H1 (cell line): Measurements from ENCODE around the gene KCNK4. TPM values are rescaled to one million over a fixed set of nuclear protein-coding genes. Genes with fewer than 3 reads are reported as not detected.

Source experiments
- CTCF ChIA-PET: fragments of 300-600 bp; sonication (Branson Sonifier 250); formaldehyde crosslinking; loops from one replicate; lab custom pipeline; 2021; ENCODE audit not compliant: partially characterized antibody; lab: Charles Lee
- POLR2A ChIA-PET: fragments of 300-600 bp; sonication (Branson Sonifier 250); formaldehyde crosslinking; loops from one replicate; lab custom pipeline; 2021; ENCODE audit warnings: inconsistent platforms; ENCODE audit not compliant: partially characterized antibody; lab: Charles Lee
- DNase-seq, 2 experiments: peaks; one replicate each; pipeline versions ENCODE4 v3.0.0 to v3.0.0-alpha.2; 2010 to 2022; ENCODE audit warnings: low spot score in 2 of 2, low read depth in 1 of 2, mixed read lengths in 1 of 2
- FAIRE-seq: peaks from 2 replicates; lab custom pipeline; 2011; peaks lifted over from hg19 to GRCh38; lab: Jason Lieb, UNC
- H2AFZ ChIP-seq: 2 replicates; pipeline ENCODE4 v1.8.1; 2012; ENCODE audit warnings: low read length, inconsistent platforms
- H2AK5ac ChIP-seq: 2 replicates; pipeline ENCODE4 v1.6.1; 2013; ENCODE audit warnings: low read depth, low read length
- H2BK120ac ChIP-seq: replicated peaks from 2 replicates; pipeline ENCODE3; 2013; ENCODE audit warnings: low read depth, low read length, inconsistent platforms
- H2BK12ac ChIP-seq: 2 replicates; pipeline ENCODE4 v1.6.1; 2013; ENCODE audit warnings: low read depth, low read length
- H2BK15ac ChIP-seq: 2 replicates; pipeline ENCODE4 v1.6.1; 2013; ENCODE audit warnings: low read length
- H2BK20ac ChIP-seq: 2 replicates; pipeline ENCODE4 v1.6.1; 2013; ENCODE audit warnings: low read length
- H2BK5ac ChIP-seq: 2 replicates; pipeline ENCODE4 v1.6.1; 2013; ENCODE audit warnings: low read depth, low read length
- H3K14ac ChIP-seq: 2 replicates; pipeline ENCODE4 v1.6.1; 2013; ENCODE audit warnings: inconsistent platforms; ENCODE audit not compliant: insufficient read length
- H3K18ac ChIP-seq: 2 replicates; pipeline ENCODE4 v1.6.1; 2013; ENCODE audit warnings: low read length; ENCODE audit errors: extremely low read depth
- H3K23ac ChIP-seq: 2 replicates; pipeline ENCODE4 v1.6.1; 2013; ENCODE audit warnings: inconsistent platforms; ENCODE audit not compliant: insufficient read length
- H3K23me2 ChIP-seq: 2 replicates; pipeline ENCODE4 v1.6.1; 2013; ENCODE audit warnings: low read depth, low read length
- H3K27ac ChIP-seq: 2 replicates; pipeline ENCODE4 v1.6.1; 2011; ENCODE audit warnings: low read depth, low read length, inconsistent platforms
- H3K27me3 ChIP-seq, 4 experiments: replicated peaks in 1 of 4; 1 replicate in 1 of 4; 2 replicates in 3 of 4; pipeline versions ENCODE4 v1.6.1 to v1.8.1; 2011 to 2013; ENCODE audit warnings: low read length in 3 of 4, mild to moderate bottlenecking in 3 of 4, inconsistent platforms in 2 of 4, mixed read lengths in 2 of 4, moderate library complexity in 1 of 4; ENCODE audit not compliant: control insufficient read depth in 3 of 4, insufficient read depth in 3 of 4; ENCODE audit errors: extremely low read depth in 1 of 4
- H3K36me3 ChIP-seq, 4 experiments: 2 replicates each; pipeline versions ENCODE4 v1.6.1 to v1.8.1; 2011 to 2013; ENCODE audit warnings: mild to moderate bottlenecking in 4 of 4, low read length in 3 of 4, moderate library complexity in 2 of 4, control low read depth in 1 of 4, inconsistent platforms in 1 of 4; ENCODE audit not compliant: insufficient read depth in 4 of 4, control insufficient read depth in 2 of 4
- H3K4ac ChIP-seq: replicated peaks from 2 replicates; pipeline ENCODE3; 2013; ENCODE audit warnings: low read length, low read depth, mixed read lengths, inconsistent platforms; ENCODE audit not compliant: insufficient read length
- H3K4me1 ChIP-seq, 4 experiments: replicated peaks in 1 of 4; 1 replicate in 1 of 4; 2 replicates in 3 of 4; pipeline versions ENCODE4 v1.6.1 to v1.8.1; 2011 to 2013; ENCODE audit warnings: low read length in 3 of 4, inconsistent platforms in 2 of 4, mixed read lengths in 1 of 4; ENCODE audit not compliant: insufficient read depth in 4 of 4, control insufficient read depth in 3 of 4
- H3K4me2 ChIP-seq, 2 experiments: 2 replicates each; pipeline versions ENCODE4 v1.6.1 to v1.8.1; 2011 to 2013; ENCODE audit warnings: low read depth in 2 of 2, low read length in 2 of 2, control low read depth in 1 of 2, inconsistent platforms in 1 of 2, mild to moderate bottlenecking in 1 of 2; ENCODE audit not compliant: insufficient read depth in 1 of 2
- H3K4me3 ChIP-seq, 4 experiments: fragments of 200-600, 300-600 bp in 1 of 4; sonication (generic), shearing (Covaris generic), sonication (Bioruptor Twin) in 1 of 4; 2 replicates each; pipeline versions ENCODE4 v1.5.1 to v1.8.1; 2011 to 2016; ENCODE audit warnings: low read length in 4 of 4, low read depth in 3 of 4, control low read depth in 2 of 4, inconsistent platforms in 2 of 4, mild to moderate bottlenecking in 2 of 4, mixed read lengths in 1 of 4, moderate library complexity in 1 of 4; ENCODE audit not compliant: insufficient read depth in 2 of 4; ENCODE audit errors: extremely low read depth in 1 of 4
- H3K56ac ChIP-seq: replicated peaks from 2 replicates; pipeline ENCODE3; 2013; ENCODE audit warnings: low read depth, mild to moderate bottlenecking, mixed read lengths, low read length, inconsistent platforms; ENCODE audit not compliant: insufficient read length
- H3K79me1 ChIP-seq: 2 replicates; pipeline ENCODE4 v1.6.1; 2013; ENCODE audit warnings: low read depth, low read length, control low read depth
- H3K79me2 ChIP-seq, 2 experiments: 2 replicates each; pipeline versions ENCODE4 v1.6.1 to v1.8.1; 2012 to 2013; ENCODE audit warnings: low read length in 2 of 2, mild to moderate bottlenecking in 2 of 2, inconsistent platforms in 1 of 2; ENCODE audit not compliant: insufficient read depth in 2 of 2, control insufficient read depth in 1 of 2
- H3K9ac ChIP-seq, 4 experiments: replicated peaks in 1 of 4; 1 replicate in 1 of 4; 2 replicates in 3 of 4; pipeline versions ENCODE4 v1.6.1 to v1.8.1; 2011 to 2013; ENCODE audit warnings: low read depth in 3 of 4, low read length in 3 of 4, control low read depth in 2 of 4, mild to moderate bottlenecking in 2 of 4, moderate library complexity in 2 of 4, inconsistent platforms in 1 of 4; ENCODE audit errors: extremely low read depth in 1 of 4
- H3K9me3 ChIP-seq, 2 experiments: 2 replicates each; pipeline versions ENCODE4 v1.6.1 to v1.8.1; 2012 to 2013; ENCODE audit warnings: mild to moderate bottlenecking in 2 of 2, moderate library complexity in 2 of 2, control low read depth in 1 of 2, inconsistent platforms in 1 of 2, low read depth in 1 of 2, low read length in 1 of 2, mixed read lengths in 1 of 2; ENCODE audit not compliant: insufficient read depth in 2 of 2
- H4K20me1 ChIP-seq, 2 experiments: replicated peaks in 1 of 2; 2 replicates each; pipeline versions ENCODE3 to v1.8.1; 2011 to 2013; ENCODE audit warnings: inconsistent platforms in 2 of 2, low read length in 2 of 2, mild to moderate bottlenecking in 1 of 2; ENCODE audit not compliant: insufficient read depth in 2 of 2, control insufficient read depth in 1 of 2
- H4K5ac ChIP-seq: 2 replicates; pipeline ENCODE4 v1.6.1; 2013; ENCODE audit warnings: low read length, low read depth, mixed read lengths, inconsistent platforms; ENCODE audit not compliant: insufficient read length
- H4K8ac ChIP-seq: 2 replicates; pipeline ENCODE4 v1.8.0; 2013; ENCODE audit warnings: mild to moderate bottlenecking, moderate library complexity, low read length, inconsistent platforms; ENCODE audit not compliant: insufficient read depth; ENCODE audit errors: extremely low read depth
- H4K91ac ChIP-seq: replicated peaks from 2 replicates; pipeline ENCODE3; 2013; ENCODE audit warnings: low read length, mixed read lengths, inconsistent platforms; ENCODE audit not compliant: insufficient read length
- CHD2 ChIP-seq: IDR thresholded peaks from 2 replicates; pipeline ENCODE4 v1.6.1; 2012; ENCODE audit warnings: low read length, improper control_type of control experiment
- CREB1 ChIP-seq: IDR thresholded peaks from 2 replicates; pipeline ENCODE4 v1.6.1; 2012; ENCODE audit warnings: inconsistent platforms
- FOSL1 ChIP-seq: IDR thresholded peaks from 2 replicates; pipeline ENCODE4 v1.6.1; 2011; ENCODE audit warnings: mild to moderate bottlenecking, low read depth, low read length, moderate library complexity; ENCODE audit not compliant: insufficient read depth
- GABPA ChIP-seq: IDR thresholded peaks from 2 replicates; pipeline ENCODE4 v1.6.1; 2011; ENCODE audit warnings: mild to moderate bottlenecking, low read length, moderate library complexity, borderline replicate concordance; ENCODE audit not compliant: insufficient read depth
- JUND ChIP-seq: IDR thresholded peaks from 2 replicates; pipeline ENCODE4 v1.6.1; 2011; ENCODE audit warnings: mild to moderate bottlenecking, improper control_type of control experiment, low read length
- SAP30 ChIP-seq: fragments of 300-600 bp; sonication (generic); IDR thresholded peaks from 2 replicates; pipeline ENCODE4 v1.7.1; 2012; ENCODE audit warnings: low read length, moderate library complexity, mild to moderate bottlenecking, inconsistent platforms; ENCODE audit not compliant: insufficient read depth, insufficient replicate concordance
- SRF ChIP-seq: IDR thresholded peaks from 2 replicates; pipeline ENCODE4 v1.6.1; 2011; ENCODE audit warnings: mild to moderate bottlenecking, low read depth, low read length, moderate library complexity
- TBP ChIP-seq: IDR thresholded peaks from 2 replicates; pipeline ENCODE4 v1.6.1; 2011; ENCODE audit warnings: low read depth, low read length, improper control_type of control experiment
- WGBS, 2 experiments: shearing (Covaris generic) in 1 of 2; methylation state at CpG; one replicate each; pipeline versions ENCODE4 v1.1.6 to v1.1.7; 2013 to 2015; ENCODE audit warnings: low lambda C conversion rate in 2 of 2, mixed read lengths in 2 of 2, inconsistent platforms in 1 of 2, low coverage in 1 of 2, missing lambda C conversion rate in 1 of 2; ENCODE audit not compliant: insufficient replicate concordance in 2 of 2, insufficient coverage in 1 of 2, insufficient read length in 1 of 2; ENCODE audit errors: extremely low coverage in 1 of 2, missing lambda C conversion rate in 1 of 2; 5-methylcytosine and 5-hydroxymethylcytosine counted together
- polyA plus RNA-seq, 7 experiments: library from polyadenylated mRNA; depleted of rRNA in 3 of 7; stranded (reverse) in 5 of 7; unstranded in 2 of 7; fragments of >200 nt in 5 of 7; fragments of 200-250 nt in 2 of 7; gene quantifications; 1 replicate in 5 of 7; 2 replicates in 1 of 7; 4 replicates in 1 of 7; pipeline versions ENCODE4 v1.2.1 to v1.2.3, GENCODE V29; 2011 to 2013; ENCODE audit warnings: missing spikeins in 2 of 7, mixed read lengths in 2 of 7
- total RNA-seq: library from RNA; stranded (reverse); fragmentation: NEBNext Ultra II Directional; extraction: Animal tissue kit (Norgen Biotek cat#: 25700); gene quantifications from 2 replicates; pipeline ENCODE4 v1.2.1, GENCODE V29; 2021
- TF ChIP-seq, protein P1 (sequence below): IDR thresholded peaks from 2 replicates; pipeline ENCODE4 v1.6.1; 2011; ENCODE audit warnings: low read depth, mild to moderate bottlenecking, low read length; ENCODE audit not compliant: insufficient read depth

Gene KCNK4
- total and polyA plus RNA-seq, 2 of the 8 experiments (the other 6 are each of a cell fraction or from before 2014, with no cell fraction given), result 0.19 TPM; not detected in 1

DNA sequence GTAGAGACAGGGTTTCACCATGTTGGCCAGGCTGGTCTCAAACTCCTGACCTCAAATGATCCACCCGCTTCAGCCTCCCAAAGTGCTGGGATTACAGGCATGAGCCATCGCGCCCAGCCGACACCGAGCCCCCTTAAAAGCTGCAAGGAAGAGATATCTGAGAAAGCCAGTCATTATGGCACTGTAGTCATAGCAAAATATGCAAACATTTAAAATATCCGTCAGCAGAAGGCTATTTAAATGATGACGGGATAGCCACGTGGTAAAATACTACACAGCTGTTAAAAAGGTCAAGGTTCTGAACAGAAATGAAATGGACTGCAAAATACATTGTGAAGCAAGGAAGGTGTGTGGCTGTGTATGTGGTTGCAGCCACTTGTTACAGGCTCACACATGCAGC lies 42.5 kb downstream of the KCNK4 start:
- Histone ChIP-seq H3K79me2 (no peaks in the 10 kb centered on the region), H3K36me3 (no peaks in the 10 kb centered on the region), H4K8ac (no peak overlapping the region), H3K4me1 (peaks cover 0 to 9% (median 4%) of the 10 kb centered on the region in 4 experiments; a peak in 6 of 7 replicates), H2BK15ac (no peak overlapping the region), H2BK5ac (no peak overlapping the region), H2BK20ac (no peak overlapping the region), H3K9me3 (no peaks in the 10 kb centered on the region), H3K18ac (no peak overlapping the region), H2BK12ac (no peak overlapping the region), H3K9ac (no peak overlapping the region), H3K79me1 (no peaks in the 10 kb centered on the region), H3K4me2 (no peak overlapping the region), H4K91ac (no peak overlapping the region), H2AFZ (no peak overlapping the region), H3K27me3 (no peaks in the 10 kb centered on the region), H3K27ac (no peak overlapping the region), H3K14ac (no peak overlapping the region), H4K5ac (no peak overlapping the region), H4K20me1 (peaks cover 0 to 2% of the 10 kb centered on the region in 2 experiments), H3K56ac (no peak overlapping the region), H3K23ac (no peak overlapping the region), H3K23me2 (peaks cover 2% of the 10 kb centered on the region; the same call in 1 of the 2 replicates), H2BK120ac (no peak overlapping the region), H3K4me3 (no peak overlapping the region), H2AK5ac (no peak overlapping the region), H3K4ac (no peak overlapping the region)
- DNase-seq (no peak), FAIRE-seq (no peak)
- ChIA-PET POLR2A (interaction anchor here (0.8 to 7.3 kb wide), 5 partner anchors 17 to 529 kb away, joined by 3 to 61 read pairs (median 4); partner anchors contain the start of genes PRDX5 and TRMT112), CTCF (interaction anchor here (0.7 to 37.6 kb wide), 5 partner anchors 11 to 115 kb away, joined by 3 to 614 read pairs (median 20); partner anchors contain the start of genes CATSPERZ, CCDC88B, ESRRA and PRDX5)
- WGBS, 2 experiments, result 87% methylated on average over 8 of the region's 8 CpGs; no CpG with 5 or more reads in 1 of the 2 experiments
- TF ChIP-seq FOSL1 (no peak), CHD2 (no peak), GABPA (no peak), TBP (no peak), JUND (no peak), SAP30 (no peak), CREB1 (no peak), SRF (no peak)
- TF ChIP-seq, protein P1, sequence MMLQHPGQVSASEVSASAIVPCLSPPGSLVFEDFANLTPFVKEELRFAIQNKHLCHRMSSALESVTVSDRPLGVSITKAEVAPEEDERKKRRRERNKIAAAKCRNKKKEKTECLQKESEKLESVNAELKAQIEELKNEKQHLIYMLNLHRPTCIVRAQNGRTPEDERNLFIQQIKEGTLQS, result no peak
